Activated naive CD4-positive, alpha-beta T cell treated with anti-CD3 and anti-CD28 coated beads, Interleukin-2, amount 50 U/mL, for 24 hours (primary cell): Measurements from ENCODE around the gene FAM156A.
A peak's percentile ranks its signal among the peaks of the same experiment; 100 is the strongest.
"Not testable (repeated sequence)": the region's sequence is repeated elsewhere in the genome, so short reads cannot be mapped to it uniquely, and the experiment has no call there.

ENCODE experiments used
- H3K27ac Mint-ChIP-seq: one replicate; pipeline ENCODE4 v1.8.0; 2021; ENCODE audit warnings: mild to moderate bottlenecking, mixed read lengths
- H3K27me3 Mint-ChIP-seq: one replicate; pipeline ENCODE4 v1.8.0; 2021; ENCODE audit warnings: mixed read lengths
- H3K36me3 Mint-ChIP-seq: one replicate; pipeline ENCODE4 v1.8.0; 2021; ENCODE audit warnings: mixed read lengths
- H3K4me1 Mint-ChIP-seq: one replicate; pipeline ENCODE4 v1.8.0; 2021; ENCODE audit warnings: mixed read lengths
- H3K4me3 Mint-ChIP-seq: one replicate; pipeline ENCODE4 v1.8.0; 2021; ENCODE audit warnings: mild to moderate bottlenecking, mixed read lengths
- H3K9me3 Mint-ChIP-seq: one replicate; pipeline ENCODE4 v1.8.0; 2021; ENCODE audit warnings: mixed read lengths

Gene FAM156A

DNA sequence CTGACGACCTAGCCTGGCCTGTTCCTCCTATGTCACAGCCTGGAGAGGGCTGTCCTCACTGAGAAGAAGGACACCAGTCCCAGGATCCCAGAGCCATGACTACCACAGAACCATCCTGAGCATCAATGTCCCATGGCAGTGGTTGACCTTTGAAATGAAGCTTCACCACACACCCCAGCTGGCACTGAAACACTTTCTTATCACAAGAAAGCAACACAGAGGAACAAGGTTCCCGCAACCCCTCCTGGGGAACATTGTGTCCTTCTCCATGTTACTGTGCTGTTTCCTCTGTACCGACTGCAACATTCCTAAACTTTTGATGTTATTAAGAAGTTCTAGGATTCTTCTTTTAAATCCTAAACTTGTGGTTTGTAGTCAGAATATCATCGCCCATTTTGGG lies 21.2 kb upstream of the FAM156A start:
- H3K27me3 Mint-ChIP-seq = no peaks in the 10 kb centered on the region
- H3K4me1 Mint-ChIP-seq = peaks cover 4% of the 10 kb centered on the region
- H3K4me3 Mint-ChIP-seq = no peak overlapping the region
- H3K36me3 Mint-ChIP-seq = no peaks in the 10 kb centered on the region
- no peaks in the 10 kb centered on the region for H3K9me3 Mint-ChIP-seq
- peak overlapping the region; percentile 68 for H3K27ac Mint-ChIP-seq

DNA sequence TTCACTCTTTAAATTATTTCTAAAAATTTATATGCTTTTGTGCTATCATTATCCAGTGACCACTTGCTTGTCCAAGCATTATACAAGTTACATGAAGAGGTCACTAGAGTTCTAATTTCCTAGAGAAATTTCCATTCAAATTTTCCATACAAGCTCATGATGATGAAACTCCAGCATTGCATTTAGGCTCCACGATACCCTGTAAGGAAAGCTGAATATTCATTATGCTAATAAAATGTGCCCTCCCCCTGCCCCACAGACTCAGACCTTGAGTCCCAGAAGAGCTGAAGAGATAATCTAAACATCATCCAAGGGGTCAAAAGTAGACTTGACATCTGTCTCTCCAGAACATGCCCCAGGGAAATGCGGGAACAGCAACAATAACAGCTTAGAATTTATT lies 19.6 kb upstream of the FAM156A start:
- Mint-ChIP-seq H3K36me3 (no peaks in the 10 kb centered on the region), H3K27me3 (no peaks in the 10 kb centered on the region), H3K4me1 (peaks cover 4% of the 10 kb centered on the region), H3K9me3 (no peaks in the 10 kb centered on the region), H3K27ac (no peak overlapping the region), H3K4me3 (no peak overlapping the region)

DNA sequence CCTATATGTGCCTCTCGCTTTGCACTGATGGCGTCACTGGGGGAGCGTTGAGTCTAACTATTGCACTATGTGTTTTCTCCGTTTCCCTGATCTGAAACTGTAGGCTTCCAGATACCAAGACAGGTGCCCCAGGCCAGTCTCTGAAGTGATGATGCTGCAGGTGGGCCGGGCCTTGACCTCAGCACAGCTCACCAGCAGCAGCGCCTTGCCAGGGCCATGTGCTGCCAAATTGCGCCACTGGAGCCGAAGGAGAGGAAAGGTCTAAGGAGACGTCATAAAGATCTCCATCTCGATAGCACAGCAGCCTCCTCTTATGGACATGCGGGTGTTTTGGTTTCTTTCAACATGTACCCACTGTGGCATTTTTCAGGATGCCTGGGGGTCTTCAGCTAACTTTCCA lies 17.3 kb upstream of the FAM156A start:
- H3K36me3 Mint-ChIP-seq, H3K27me3 Mint-ChIP-seq, H3K4me1 Mint-ChIP-seq, H3K9me3 Mint-ChIP-seq, H3K4me3 Mint-ChIP-seq, H3K27ac Mint-ChIP-seq: not testable (repeated sequence)

DNA sequence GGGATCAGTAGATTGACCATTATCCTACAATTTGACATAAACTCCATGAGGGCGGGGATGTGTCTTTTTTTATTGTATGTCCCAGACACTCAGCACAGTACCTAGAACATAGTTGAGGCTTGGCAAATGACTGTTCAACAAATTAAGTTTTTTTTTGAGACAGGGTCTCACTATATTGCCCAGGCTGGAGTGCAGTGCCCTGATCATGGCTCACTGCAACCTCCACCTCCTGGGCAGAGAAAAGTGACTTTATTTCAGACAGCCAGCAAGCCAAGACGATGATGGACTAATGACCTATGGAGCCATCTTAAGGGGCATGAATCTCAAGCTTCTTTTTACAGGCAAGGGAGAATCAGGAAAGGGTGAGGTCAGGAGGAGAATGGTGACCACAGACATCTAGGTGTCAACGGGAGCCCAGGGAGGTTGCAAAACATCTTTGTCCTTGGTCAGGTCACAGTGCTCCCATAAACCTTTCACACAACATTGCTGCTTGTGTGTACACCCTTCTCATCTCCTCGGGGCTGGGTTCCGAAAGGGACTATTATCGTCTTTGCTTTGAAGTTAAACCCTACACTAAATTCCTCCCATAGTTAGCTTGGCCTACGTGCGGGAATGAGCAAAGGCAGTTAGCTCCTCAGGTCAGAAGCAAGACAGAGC lies 16.1 kb upstream of the FAM156A start:
- H3K4me1 Mint-ChIP-seq, H3K36me3 Mint-ChIP-seq, H3K9me3 Mint-ChIP-seq, H3K27me3 Mint-ChIP-seq, H3K4me3 Mint-ChIP-seq, H3K27ac Mint-ChIP-seq: not testable (repeated sequence)

DNA sequence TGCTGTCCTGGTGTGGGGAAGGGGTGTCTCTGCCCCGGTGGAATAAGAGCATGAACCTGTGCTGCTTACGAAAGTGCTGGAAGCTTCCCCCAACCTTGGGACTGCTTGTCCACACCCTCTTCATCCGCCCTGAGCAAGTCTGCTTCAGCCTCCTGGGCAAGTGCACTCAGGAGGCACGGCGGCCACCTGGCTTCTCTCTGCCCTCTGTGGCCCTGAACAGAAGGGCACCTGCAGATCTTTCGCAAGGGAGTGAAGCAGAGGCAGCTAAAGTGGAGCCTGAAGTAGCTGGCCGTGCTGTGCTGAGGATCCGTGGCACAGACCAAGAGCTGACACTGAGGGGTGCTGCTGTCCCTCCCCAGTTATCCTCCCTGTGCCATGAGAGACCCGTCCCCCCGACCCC lies 9.6 kb upstream of the FAM156A start:
- not testable (repeated sequence) for H3K4me3 Mint-ChIP-seq, H3K4me1 Mint-ChIP-seq

DNA sequence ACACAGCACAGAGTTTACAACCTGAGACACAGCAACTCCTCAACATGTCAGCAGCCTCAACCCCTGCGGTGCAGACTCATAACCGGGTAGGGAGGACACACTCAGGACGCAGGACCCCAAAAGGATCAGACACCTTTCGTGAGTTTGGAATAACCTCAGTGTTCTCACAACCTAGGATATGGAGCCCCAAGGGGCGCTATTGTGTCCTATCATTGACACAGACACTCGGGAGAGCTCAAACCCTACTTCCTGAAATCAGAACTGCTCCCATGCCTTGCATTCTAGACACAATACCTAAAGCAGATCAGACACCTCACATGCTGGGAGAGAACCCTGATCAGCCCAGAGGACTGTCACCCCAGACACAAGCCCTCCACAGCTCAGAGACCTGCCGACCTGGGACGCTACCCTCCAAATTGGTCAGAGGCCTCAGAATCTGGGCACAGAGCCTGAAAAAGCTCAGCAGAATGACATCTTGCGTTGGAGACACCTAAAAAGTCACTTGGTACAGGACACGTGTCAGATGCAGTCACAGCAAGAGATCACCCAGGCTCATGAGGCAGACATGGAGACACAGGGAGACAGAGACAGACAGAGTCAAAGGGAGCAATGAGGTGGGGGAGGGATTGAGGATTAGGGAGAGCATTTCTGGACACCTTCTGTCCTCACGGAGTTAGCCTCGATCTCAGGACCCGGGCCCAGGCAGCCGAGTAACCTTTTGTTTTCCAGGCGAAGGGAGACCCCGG lies 8.8 kb upstream of the FAM156A start:
- H3K4me1 Mint-ChIP-seq, H3K36me3 Mint-ChIP-seq, H3K27ac Mint-ChIP-seq, H3K4me3 Mint-ChIP-seq, H3K27me3 Mint-ChIP-seq, H3K9me3 Mint-ChIP-seq: not testable (repeated sequence)

More for the DNA sequence above, 9.6 kb upstream of the FAM156A start:
- H3K27me3 Mint-ChIP-seq, H3K27ac Mint-ChIP-seq, H3K36me3 Mint-ChIP-seq, H3K9me3 Mint-ChIP-seq: not testable (repeated sequence)

DNA sequence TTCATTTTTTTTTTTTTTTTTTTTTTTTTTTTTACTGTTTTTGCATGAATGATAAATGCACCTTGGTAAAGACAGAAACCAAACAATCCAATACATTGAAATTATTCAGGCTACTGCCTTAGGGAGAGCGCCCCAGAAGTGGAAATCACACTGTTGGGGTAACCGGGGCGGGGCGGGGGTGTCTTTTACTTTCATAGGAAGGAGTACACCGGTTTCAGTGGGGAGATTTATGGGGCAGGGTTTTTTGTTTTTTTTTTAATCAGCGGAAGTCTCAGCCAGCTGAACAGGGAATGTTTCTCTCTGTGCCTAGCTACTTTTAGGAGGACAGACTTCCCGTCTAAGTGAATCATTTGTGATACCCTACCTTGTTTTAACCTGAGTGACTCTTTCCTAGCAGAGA lies 643 bp upstream of the FAM156A start:
- H3K4me3 Mint-ChIP-seq, H3K27me3 Mint-ChIP-seq, H3K9me3 Mint-ChIP-seq, H3K27ac Mint-ChIP-seq, H3K4me1 Mint-ChIP-seq, H3K36me3 Mint-ChIP-seq: not testable (repeated sequence)

DNA sequence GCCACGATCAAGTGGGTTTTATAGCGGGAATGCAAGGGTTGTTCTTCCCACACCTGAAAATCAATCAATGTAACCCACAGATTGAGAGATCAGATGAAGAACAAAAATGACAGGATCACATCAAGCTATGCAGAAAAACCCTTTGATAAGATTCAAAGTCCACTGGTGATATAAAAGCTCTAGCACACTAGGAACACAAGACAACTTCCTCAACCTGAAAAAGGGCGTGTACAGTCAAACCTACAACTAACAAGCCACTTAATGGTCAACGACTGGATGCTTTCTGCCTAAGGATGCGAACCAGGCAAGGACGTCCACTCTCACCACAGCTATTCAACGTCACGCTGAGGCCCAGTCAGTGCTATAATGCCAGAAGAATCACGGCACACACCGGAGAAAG lies 8.4 kb downstream of the FAM156A start:
- H3K9me3 Mint-ChIP-seq, H3K27ac Mint-ChIP-seq, H3K4me3 Mint-ChIP-seq: not testable (repeated sequence)

DNA sequence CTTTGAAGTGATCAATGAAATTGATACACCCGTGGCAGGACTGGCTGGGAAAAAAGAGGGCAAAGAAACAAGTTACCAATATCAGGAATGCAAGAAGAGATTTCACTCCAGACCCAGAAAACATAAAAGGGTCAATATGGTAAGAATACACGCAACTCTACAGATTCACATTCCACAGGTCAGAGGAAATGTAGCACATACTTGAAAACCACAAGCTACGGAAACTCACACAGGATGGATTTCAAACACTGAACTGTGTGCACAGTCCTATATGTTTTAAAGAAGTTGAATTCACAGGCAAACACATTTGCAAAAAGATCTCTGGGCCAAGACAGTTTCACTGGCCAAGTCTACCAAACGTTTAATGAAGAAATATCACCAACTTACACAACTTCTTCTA lies 9.0 kb downstream of the FAM156A start:
- H3K36me3 Mint-ChIP-seq, H3K27ac Mint-ChIP-seq, H3K27me3 Mint-ChIP-seq, H3K4me3 Mint-ChIP-seq, H3K9me3 Mint-ChIP-seq, H3K4me1 Mint-ChIP-seq: not testable (repeated sequence)

More for the DNA sequence above, 8.4 kb downstream of the FAM156A start:
- not testable (repeated sequence) for H3K4me1 Mint-ChIP-seq, H3K27me3 Mint-ChIP-seq, H3K36me3 Mint-ChIP-seq

DNA sequence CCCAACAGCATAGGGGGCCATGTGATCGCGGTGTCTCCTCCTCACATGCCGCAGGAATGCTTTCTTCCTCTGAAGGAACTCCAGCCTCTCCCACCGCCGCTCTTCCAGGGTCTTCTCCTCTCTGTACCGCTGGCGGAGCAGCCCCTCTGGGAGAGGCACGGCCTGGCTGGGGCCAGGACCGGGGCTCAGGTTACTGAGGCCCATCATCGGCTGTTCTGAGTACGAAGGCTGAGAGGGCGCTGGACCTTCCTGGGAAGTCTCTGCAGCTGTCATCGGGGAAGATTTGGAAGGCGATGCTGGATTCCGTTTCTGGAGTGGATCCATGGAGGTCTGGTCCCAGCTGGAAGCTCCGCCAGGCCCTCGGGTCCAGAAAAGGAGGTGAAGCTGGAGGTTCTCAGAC lies 10.1 kb downstream of the FAM156A start:
- H3K4me3 Mint-ChIP-seq, H3K9me3 Mint-ChIP-seq, H3K27me3 Mint-ChIP-seq, H3K36me3 Mint-ChIP-seq, H3K4me1 Mint-ChIP-seq, H3K27ac Mint-ChIP-seq: not testable (repeated sequence)

DNA sequence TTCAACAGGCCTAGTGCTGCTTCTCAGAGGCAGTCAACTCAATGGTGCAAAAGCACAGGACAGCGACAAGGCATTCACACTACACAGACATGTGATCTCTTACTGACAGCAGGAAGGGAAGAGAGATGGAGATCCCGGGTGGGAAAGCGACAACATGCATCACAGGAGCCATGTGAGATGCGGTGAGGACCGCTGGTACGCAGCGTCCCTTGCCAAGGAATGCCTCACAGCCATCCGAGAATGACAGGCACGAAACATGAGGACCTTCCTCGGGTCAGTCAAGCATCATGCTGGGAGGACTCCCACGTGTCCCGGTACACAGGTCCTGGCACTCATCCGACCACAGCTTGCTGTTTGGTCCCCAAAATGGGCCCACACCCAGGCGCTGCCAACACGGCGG lies 10.8 kb downstream of the FAM156A start:
- H3K4me3 Mint-ChIP-seq, H3K9me3 Mint-ChIP-seq, H3K27ac Mint-ChIP-seq, H3K4me1 Mint-ChIP-seq, H3K36me3 Mint-ChIP-seq, H3K27me3 Mint-ChIP-seq: not testable (repeated sequence)

DNA sequence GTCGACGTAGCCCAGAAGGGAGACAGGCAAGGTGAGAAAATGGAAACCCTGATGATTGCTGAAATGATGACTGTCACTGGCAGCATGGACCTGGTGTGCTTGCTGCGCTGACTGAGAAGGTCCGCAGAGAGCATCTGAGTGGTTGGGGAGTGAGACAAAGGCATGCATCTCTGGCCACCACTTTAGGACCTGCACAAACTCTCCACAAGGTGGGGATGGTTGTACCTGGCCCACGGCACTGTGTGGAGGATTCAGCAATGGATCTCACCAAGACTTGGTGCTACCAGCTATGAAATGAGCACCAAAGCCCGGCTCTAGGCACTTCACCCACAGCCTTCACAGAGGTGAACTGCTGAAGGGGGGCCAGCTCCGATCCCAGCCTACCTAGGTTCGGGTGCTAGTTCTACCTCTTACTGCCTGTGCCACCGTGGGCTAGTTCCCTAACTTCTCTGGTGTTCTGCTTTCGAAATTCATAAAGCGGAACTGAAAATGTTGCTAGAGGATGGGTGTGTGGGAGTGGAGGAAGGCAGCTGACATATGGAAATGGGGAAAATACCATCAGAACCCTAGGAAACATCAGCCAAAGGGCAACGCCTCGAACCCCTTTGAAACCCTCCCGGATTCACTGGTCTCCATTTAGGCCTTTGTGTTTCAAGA lies 12.4 kb downstream of the FAM156A start:
- not testable (repeated sequence) for H3K27ac Mint-ChIP-seq, H3K9me3 Mint-ChIP-seq, H3K4me1 Mint-ChIP-seq, H3K27me3 Mint-ChIP-seq, H3K4me3 Mint-ChIP-seq, H3K36me3 Mint-ChIP-seq

DNA sequence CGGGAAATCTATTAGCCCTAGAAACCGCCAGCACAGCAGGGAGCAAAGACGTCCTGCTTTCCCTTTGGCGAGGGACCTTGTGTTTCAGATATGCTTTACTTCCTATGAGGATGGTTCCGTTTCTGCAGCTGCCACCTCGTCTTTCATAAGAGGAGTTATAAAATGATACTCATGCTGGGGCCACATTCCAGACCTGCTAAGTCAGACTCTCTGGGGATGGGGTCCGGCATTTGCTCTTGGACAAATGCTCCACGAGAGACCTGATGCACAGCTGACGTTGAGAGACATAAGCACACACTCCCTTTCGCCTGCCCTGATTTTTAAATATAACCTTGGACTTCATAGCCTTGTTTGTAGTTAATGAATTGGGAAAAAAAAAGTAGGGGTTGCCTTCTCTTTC lies 16.6 kb downstream of the FAM156A start:
- not testable (repeated sequence) for H3K9me3 Mint-ChIP-seq, H3K27me3 Mint-ChIP-seq, H3K4me3 Mint-ChIP-seq, H3K4me1 Mint-ChIP-seq, H3K27ac Mint-ChIP-seq, H3K36me3 Mint-ChIP-seq

DNA sequence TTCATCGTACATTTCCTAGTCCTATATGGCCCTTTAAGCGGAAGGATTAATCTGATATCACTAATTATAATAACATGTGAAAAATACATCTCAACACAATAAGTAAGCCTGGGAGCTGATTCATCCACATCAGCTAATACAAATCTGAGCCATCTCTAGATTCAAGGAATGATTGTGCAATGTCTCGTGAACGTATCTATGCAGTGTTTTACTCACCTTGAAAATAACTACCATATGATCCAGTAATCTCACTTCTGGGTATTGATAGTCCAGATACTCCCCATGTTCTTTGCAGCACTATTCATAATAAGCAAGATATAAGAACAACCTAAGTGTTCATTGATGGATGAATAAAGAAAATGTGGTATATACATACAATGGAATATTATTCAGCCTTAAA lies 17.6 kb downstream of the FAM156A start:
- H3K27me3 Mint-ChIP-seq, H3K4me1 Mint-ChIP-seq, H3K27ac Mint-ChIP-seq, H3K9me3 Mint-ChIP-seq, H3K4me3 Mint-ChIP-seq, H3K36me3 Mint-ChIP-seq: not testable (repeated sequence)

DNA sequence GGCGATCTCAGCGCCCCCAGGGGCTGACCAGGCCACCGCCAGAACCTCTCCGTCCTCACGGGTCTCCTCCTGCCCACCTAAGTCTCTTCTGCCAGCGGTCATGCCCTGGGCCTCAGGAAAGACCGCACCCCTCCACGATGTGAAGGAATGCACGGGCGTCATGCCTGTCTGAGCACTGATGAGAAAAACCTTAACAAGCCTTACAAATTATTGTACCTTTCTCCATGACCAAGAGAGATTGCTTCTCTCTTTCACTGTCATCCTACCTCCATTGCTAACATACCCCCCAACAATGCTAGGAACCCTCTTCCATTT lies 22.9 kb downstream of the FAM156A start:
- H3K4me1 Mint-ChIP-seq, H3K27me3 Mint-ChIP-seq, H3K9me3 Mint-ChIP-seq, H3K36me3 Mint-ChIP-seq: not testable (repeated sequence)
- Mint-ChIP-seq H3K27ac (peak overlapping the region; percentile 97), H3K4me3 (peak overlapping the region; percentile 90)

DNA sequence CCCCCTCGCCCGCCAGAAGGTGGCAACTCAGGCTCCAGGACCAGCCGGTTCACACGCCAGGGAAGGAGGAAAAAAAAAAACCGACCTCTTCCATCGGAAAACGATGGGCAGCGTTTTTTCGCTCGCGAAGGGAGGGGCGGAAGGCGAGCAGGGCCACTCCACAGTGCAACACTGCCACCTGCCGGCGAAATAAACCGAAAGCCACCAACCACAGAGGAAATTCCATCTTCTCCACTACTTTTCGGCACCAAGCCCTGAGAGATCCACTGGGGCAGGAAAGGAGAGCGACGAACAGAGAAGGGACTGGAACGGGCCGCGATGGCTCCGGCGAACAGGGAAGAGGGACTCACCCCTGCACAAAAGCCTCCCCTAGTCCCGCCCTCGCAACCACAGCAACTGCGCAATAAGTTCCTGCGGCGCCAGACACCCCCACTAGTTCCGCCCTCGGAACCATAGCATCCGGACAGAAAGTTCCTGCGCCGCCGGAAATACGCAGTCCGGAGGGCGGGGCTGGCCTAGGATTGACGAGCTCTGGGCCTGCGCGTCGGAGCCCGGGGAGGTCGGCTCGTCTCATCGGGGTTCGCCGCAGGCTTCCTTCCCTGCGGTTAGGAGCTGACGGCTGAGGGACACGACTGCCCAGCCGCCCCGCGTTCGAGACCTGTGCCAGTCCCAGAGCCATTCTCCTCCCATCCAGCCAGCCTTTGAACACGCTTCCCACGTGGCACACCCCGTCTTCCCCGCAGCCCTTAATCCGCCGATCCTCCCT lies 23.4 kb downstream of the FAM156A start:
- Mint-ChIP-seq H3K4me3 (peak overlapping the region; percentile 90), H3K9me3 (no peaks in the 10 kb centered on the region), H3K27ac (peak overlapping the region; percentile 97), H3K4me1 (peaks cover 4% of the 10 kb centered on the region), H3K27me3 (no peaks in the 10 kb centered on the region), H3K36me3 (no peaks in the 10 kb centered on the region)
